IMR-90 (cell line): ENCODE measurements around the gene ARRDC5.

ENCODE experiments used
- CEBPB ChIP-seq: IDR thresholded peaks from 2 replicates; pipeline ENCODE4 v1.6.1; 2012; ENCODE audit warnings: low read depth, low read length, improper control_type of control experiment
- CHD1 ChIP-seq: IDR thresholded peaks from 2 replicates; pipeline ENCODE4 v1.6.1; 2012; ENCODE audit warnings: low read depth, low read length, improper control_type of control experiment
- CTCF ChIP-seq: conservative IDR thresholded peaks from 2 replicates; pipeline ENCODE4 v1.5.1; 2012; ENCODE audit warnings: mild to moderate bottlenecking, low read depth, low read length, improper control_type of control experiment
- FOS ChIP-seq: fragments of 150-350 bp; IDR thresholded peaks from 2 replicates; pipeline ENCODE4 v1.6.1; 2016; ENCODE audit warnings: low read depth, low read length
- MAFK ChIP-seq: IDR thresholded peaks from 2 replicates; pipeline ENCODE4 v1.6.1; 2012; ENCODE audit warnings: low read depth, low read length, improper control_type of control experiment
- MAZ ChIP-seq: IDR thresholded peaks from 2 replicates; pipeline ENCODE4 v1.6.1; 2012; ENCODE audit warnings: low read depth, mild to moderate bottlenecking, low read length, improper control_type of control experiment, moderate library complexity, borderline replicate concordance
- MXI1 ChIP-seq: IDR thresholded peaks from 2 replicates; pipeline ENCODE4 v1.6.1; 2012; ENCODE audit warnings: low read depth, mild to moderate bottlenecking, low read length, moderate library complexity, borderline replicate concordance
- POLR2A ChIP-seq: IDR thresholded peaks from 2 replicates; pipeline ENCODE4 v1.6.1; 2012; ENCODE audit warnings: mild to moderate bottlenecking, low read depth, low read length
- RAD21 ChIP-seq: IDR thresholded peaks from 2 replicates; pipeline ENCODE4 v1.6.1; 2012; ENCODE audit warnings: low read length, improper control_type of control experiment
- RFX5 ChIP-seq: IDR thresholded peaks from 2 replicates; pipeline ENCODE4 v1.8.0; 2012; ENCODE audit warnings: low read depth, mild to moderate bottlenecking, low read length, moderate library complexity
- SMC3 ChIP-seq: fragments of 150-350 bp; IDR thresholded peaks from 2 replicates; pipeline ENCODE4 v1.6.1; 2016; ENCODE audit warnings: low read depth, mild to moderate bottlenecking, antibody characterized with exemption, low read length, moderate library complexity
- USF2 ChIP-seq: fragments of 150-350 bp; IDR thresholded peaks from 2 replicates; pipeline ENCODE4 v1.6.1; 2017; ENCODE audit warnings: mild to moderate bottlenecking, antibody characterized with exemption, low read length, low read depth

- TF ChIP-seq RAD21: no peak
- TF ChIP-seq CTCF: no peak
- no peak for TF ChIP-seq MXI1
- no peak for TF ChIP-seq CEBPB
- no peak for TF ChIP-seq POLR2A
- TF ChIP-seq RFX5: no peak
- no peak for TF ChIP-seq CHD1
- TF ChIP-seq MAFK: no peak
- TF ChIP-seq SMC3: no peak
- no peak for TF ChIP-seq FOS
- no peak for TF ChIP-seq USF2
- TF ChIP-seq MAZ: no peak
Observed at GRCh38 chr19:4922530-4923275, 20.0 kb upstream of the ARRDC5 start.
